Measurements from ENCODE around the gene TRIP6.

The TRIP6 gene

GRCh38 chr7:100890653-100891567 lies 23.7 kb downstream of the TRIP6 start:
- H3K4me1 ChIP-seq (ENCODE audit: control insufficient read depth, insufficient read depth, low read length), result peaks cover 40% of the 10 kb centered on the region
- no peaks in the 10 kb centered on the region for H3K9me3 ChIP-seq (ENCODE audit: control insufficient read depth, low read length)
- peak overlapping the region; percentile 59 for H3K9ac ChIP-seq (ENCODE audit: low read length)
- no peak overlapping the region for H3K4me3 ChIP-seq (ENCODE audit: low read length)
- peaks cover 11% of the 10 kb centered on the region for H3K36me3 ChIP-seq (ENCODE audit: control insufficient read depth, insufficient read depth, low read length)
- H3K27me3 ChIP-seq (ENCODE audit: control insufficient read depth, insufficient read depth, low read length), result peaks cover 19% of the 10 kb centered on the region

DNA sequence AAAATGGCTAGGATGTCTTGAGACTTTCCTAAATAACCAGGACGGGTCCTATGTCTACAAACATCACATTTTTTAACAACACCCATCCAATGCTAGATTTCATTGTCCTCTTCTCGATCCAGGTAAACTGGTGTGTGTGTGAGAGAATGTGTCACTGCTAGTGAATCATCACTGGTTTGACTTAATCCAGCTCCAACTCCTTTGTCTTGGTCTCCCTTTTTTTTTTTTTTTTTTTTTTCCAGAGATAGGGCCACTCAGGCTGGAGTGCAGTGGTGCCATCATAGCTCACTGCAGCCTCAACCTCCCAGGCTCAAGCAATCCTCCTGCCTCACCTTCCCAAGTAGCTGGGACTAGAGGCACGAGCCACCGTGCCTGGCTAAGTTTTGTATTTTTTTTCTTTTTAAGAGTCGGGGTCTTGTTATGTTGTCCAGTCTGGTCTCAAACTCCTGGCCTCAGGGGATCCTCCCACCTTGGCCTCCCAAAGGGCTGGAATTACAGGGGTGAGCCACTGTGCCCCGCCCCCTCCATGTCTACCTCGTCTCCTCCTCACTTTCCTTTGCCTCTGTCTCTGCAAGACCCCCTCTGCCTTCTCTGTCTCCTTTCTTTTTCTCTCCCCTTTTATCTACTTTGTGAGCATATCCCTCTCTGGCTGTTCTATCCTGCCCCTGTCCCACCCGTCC lies 24.5 kb downstream of the TRIP6 start:
- Histone ChIP-seq H3K9me3 (ENCODE audit: control insufficient read depth, low read length) (no peaks in the 10 kb centered on the region), H3K9ac (ENCODE audit: low read length) (no peak overlapping the region), H3K4me1 (ENCODE audit: control insufficient read depth, insufficient read depth, low read length) (peaks cover 47% of the 10 kb centered on the region), H3K27me3 (ENCODE audit: control insufficient read depth, insufficient read depth, low read length) (peaks cover 26% of the 10 kb centered on the region), H3K36me3 (ENCODE audit: control insufficient read depth, insufficient read depth, low read length) (peaks cover 3% of the 10 kb centered on the region), H3K4me3 (ENCODE audit: low read length) (no peak overlapping the region)

GRCh38 chr7:100892364-100893317 lies 25.5 kb downstream of the TRIP6 start:
- Histone ChIP-seq H3K9ac (ENCODE audit: low read length) (no peak overlapping the region), H3K4me3 (ENCODE audit: low read length) (no peak overlapping the region), H3K4me1 (ENCODE audit: control insufficient read depth, insufficient read depth, low read length) (peaks cover 47% of the 10 kb centered on the region), H3K9me3 (ENCODE audit: control insufficient read depth, low read length) (no peaks in the 10 kb centered on the region), H3K27me3 (ENCODE audit: control insufficient read depth, insufficient read depth, low read length) (peaks cover 26% of the 10 kb centered on the region), H3K36me3 (ENCODE audit: control insufficient read depth, insufficient read depth, low read length) (no peaks in the 10 kb centered on the region)

- no peaks in the 10 kb centered on the region for H3K9me3 ChIP-seq (ENCODE audit: control insufficient read depth, low read length)
- peaks cover 45% of the 10 kb centered on the region for H3K4me1 ChIP-seq (ENCODE audit: control insufficient read depth, insufficient read depth, low read length)
- no peak overlapping the region for H3K4me3 ChIP-seq (ENCODE audit: low read length)
- H3K9ac ChIP-seq (ENCODE audit: low read length), result no peak overlapping the region
- H3K27me3 ChIP-seq (ENCODE audit: control insufficient read depth, insufficient read depth, low read length), result peaks cover 26% of the 10 kb centered on the region
- H3K36me3 ChIP-seq (ENCODE audit: control insufficient read depth, insufficient read depth, low read length), result no peaks in the 10 kb centered on the region
These were observed 26.2 kb downstream of the TRIP6 start for GRCh38 chr7:100893318-100893895.

- Histone ChIP-seq H3K4me1 (ENCODE audit: control insufficient read depth, insufficient read depth, low read length) (peaks cover 38% of the 10 kb centered on the region), H3K4me3 (ENCODE audit: low read length) (no peak overlapping the region), H3K36me3 (ENCODE audit: control insufficient read depth, insufficient read depth, low read length) (no peaks in the 10 kb centered on the region), H3K9me3 (ENCODE audit: control insufficient read depth, low read length) (no peaks in the 10 kb centered on the region), H3K27me3 (ENCODE audit: control insufficient read depth, insufficient read depth, low read length) (peaks cover 26% of the 10 kb centered on the region), H3K9ac (ENCODE audit: low read length) (no peak overlapping the region)
These were observed 26.9 kb downstream of the TRIP6 start for GRCh38 chr7:100893910-100894721.

GRCh38 chr7:100894860-100895700 lies 27.9 kb downstream of the TRIP6 start:
- Histone ChIP-seq H3K9me3 (ENCODE audit: control insufficient read depth, low read length) (no peaks in the 10 kb centered on the region), H3K36me3 (ENCODE audit: control insufficient read depth, insufficient read depth, low read length) (no peaks in the 10 kb centered on the region), H3K27me3 (ENCODE audit: control insufficient read depth, insufficient read depth, low read length) (peaks cover 26% of the 10 kb centered on the region), H3K4me1 (ENCODE audit: control insufficient read depth, insufficient read depth, low read length) (peaks cover 36% of the 10 kb centered on the region), H3K9ac (ENCODE audit: low read length) (peak overlapping the region; percentile 41), H3K4me3 (ENCODE audit: low read length) (no peak overlapping the region)

- Histone ChIP-seq H3K9ac (ENCODE audit: low read length) (peak within 1 kb of the TSS; percentile 41), H3K27me3 (ENCODE audit: control insufficient read depth, insufficient read depth, low read length) (peaks cover 26% of the 10 kb centered on the region), H3K36me3 (ENCODE audit: control insufficient read depth, insufficient read depth, low read length) (no peaks in the 10 kb centered on the region), H3K4me3 (ENCODE audit: low read length) (peak within 1 kb of the TSS; percentile 15), H3K4me1 (ENCODE audit: control insufficient read depth, insufficient read depth, low read length) (peaks cover 31% of the 10 kb centered on the region), H3K9me3 (ENCODE audit: control insufficient read depth, low read length) (no peaks in the 10 kb centered on the region)
These were observed 28.4 kb downstream of the TRIP6 start, which contains the start of gene ACHE for GRCh38 chr7:100895701-100895955. Gene ACHE (minus strand): TSS chr7:100895888. CDS start chr7:100894232, 1,656 bp downstream.

GRCh38 chr7:100895956-100896731 lies 29.0 kb downstream of the TRIP6 start:
- Histone ChIP-seq H3K4me3 (ENCODE audit: low read length) (peak overlapping the region; percentile 15), H3K36me3 (ENCODE audit: control insufficient read depth, insufficient read depth, low read length) (no peaks in the 10 kb centered on the region), H3K9ac (ENCODE audit: low read length) (peak overlapping the region; percentile 2), H3K9me3 (ENCODE audit: control insufficient read depth, low read length) (no peaks in the 10 kb centered on the region), H3K4me1 (ENCODE audit: control insufficient read depth, insufficient read depth, low read length) (peaks cover 33% of the 10 kb centered on the region), H3K27me3 (ENCODE audit: control insufficient read depth, insufficient read depth, low read length) (peaks cover 26% of the 10 kb centered on the region)

DNA sequence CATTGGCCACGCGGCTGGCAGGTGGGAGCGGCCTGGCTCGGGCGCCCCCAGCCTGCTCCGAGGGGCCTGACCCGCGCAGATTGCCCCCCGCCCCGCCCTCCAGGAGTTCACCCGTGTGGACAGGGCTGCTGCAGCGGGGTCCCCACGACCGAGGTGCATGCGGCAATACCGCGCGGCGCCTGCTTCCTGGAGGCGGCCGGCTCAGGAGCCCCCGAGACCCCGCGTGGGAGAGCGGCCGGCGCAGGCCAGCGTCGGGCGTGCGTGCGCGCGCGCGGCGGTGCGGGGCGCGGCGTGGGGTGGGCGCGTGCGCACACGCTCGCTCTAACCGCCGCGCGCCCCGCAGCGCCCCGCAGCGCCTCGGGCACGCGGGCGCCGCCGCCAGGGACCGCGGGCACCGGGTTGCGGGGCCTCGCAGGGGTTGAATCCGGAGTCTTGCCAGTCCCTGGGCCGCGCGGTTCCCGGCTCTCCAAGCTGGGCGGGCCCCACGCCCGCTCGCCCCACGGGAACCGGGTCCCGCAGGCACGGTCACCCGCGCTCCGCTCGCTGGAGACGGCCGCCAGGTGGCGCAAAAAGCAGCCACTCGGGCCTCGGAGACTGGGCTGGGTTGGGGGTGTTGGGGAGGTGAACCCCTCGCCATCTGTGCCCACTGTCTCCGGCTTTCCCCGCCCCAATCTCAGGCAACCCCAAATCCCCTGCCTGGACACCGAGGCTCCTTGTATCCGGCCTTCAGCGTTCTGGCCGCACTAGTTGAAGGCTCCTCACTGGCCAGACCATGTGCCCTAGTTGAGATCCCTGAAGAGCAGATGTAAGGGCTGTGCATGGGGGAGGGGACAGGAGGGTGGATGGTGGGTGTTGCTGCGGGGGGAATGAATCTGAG lies 29.8 kb downstream of the TRIP6 start:
- Histone ChIP-seq H3K36me3 (ENCODE audit: control insufficient read depth, insufficient read depth, low read length) (no peaks in the 10 kb centered on the region), H3K9me3 (ENCODE audit: control insufficient read depth, low read length) (no peaks in the 10 kb centered on the region), H3K9ac (ENCODE audit: low read length) (peak overlapping the region; percentile 2), H3K4me3 (ENCODE audit: low read length) (no peak overlapping the region), H3K4me1 (ENCODE audit: control insufficient read depth, insufficient read depth, low read length) (peaks cover 35% of the 10 kb centered on the region), H3K27me3 (ENCODE audit: control insufficient read depth, insufficient read depth, low read length) (peaks cover 26% of the 10 kb centered on the region)

All from mucosa of stomach (tissue), 1 donor.